ENCODE results near the gene EGFR.

DNA sequence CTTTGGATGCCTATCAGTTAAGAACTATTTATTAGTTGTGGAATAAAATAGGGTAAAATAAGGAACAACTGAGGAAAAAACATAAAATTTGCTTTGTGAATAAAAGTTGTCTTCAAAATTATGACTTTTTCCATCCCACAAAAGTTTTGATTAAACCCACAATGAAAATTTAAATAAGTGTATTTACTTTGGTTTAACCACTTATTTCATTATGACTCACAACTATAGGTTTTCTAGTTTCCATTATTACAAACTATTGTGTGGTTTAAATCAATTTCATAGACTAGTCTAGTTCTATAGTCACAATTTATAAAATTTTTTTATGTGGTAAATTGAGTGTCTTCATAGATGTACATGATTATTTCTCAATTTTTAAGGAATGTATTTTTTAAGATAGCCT is 116.6 kb downstream of the EGFR start:
- TF ChIP-seq, protein P1, sequence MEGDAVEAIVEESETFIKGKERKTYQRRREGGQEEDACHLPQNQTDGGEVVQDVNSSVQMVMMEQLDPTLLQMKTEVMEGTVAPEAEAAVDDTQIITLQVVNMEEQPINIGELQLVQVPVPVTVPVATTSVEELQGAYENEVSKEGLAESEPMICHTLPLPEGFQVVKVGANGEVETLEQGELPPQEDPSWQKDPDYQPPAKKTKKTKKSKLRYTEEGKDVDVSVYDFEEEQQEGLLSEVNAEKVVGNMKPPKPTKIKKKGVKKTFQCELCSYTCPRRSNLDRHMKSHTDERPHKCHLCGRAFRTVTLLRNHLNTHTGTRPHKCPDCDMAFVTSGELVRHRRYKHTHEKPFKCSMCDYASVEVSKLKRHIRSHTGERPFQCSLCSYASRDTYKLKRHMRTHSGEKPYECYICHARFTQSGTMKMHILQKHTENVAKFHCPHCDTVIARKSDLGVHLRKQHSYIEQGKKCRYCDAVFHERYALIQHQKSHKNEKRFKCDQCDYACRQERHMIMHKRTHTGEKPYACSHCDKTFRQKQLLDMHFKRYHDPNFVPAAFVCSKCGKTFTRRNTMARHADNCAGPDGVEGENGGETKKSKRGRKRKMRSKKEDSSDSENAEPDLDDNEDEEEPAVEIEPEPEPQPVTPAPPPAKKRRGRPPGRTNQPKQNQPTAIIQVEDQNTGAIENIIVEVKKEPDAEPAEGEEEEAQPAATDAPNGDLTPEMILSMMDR (IDR thresholded peaks at IDR 0.05): no peak
- TF ChIP-seq POLR2AphosphoS5 (IDR thresholded peaks at IDR 0.05): no peak
- no peak for TF ChIP-seq POLR2A (IDR thresholded peaks at IDR 0.05)
- no peak for TF ChIP-seq EP300 (IDR thresholded peaks at IDR 0.05)

All from sigmoid colon (tissue), 4 donors.